Astrocyte of the spinal cord (primary cell): Measurements from ENCODE around the gene YJEFN3.

ENCODE experiments used
- DNase-seq: peaks from one replicate; pipeline ENCODE4 v3.0.0; 2011; ENCODE audit warnings: low read depth, low spot score
- H3K4me3 ChIP-seq: 2 replicates; pipeline ENCODE4 v1.5.1; 2011; ENCODE audit warnings: low read depth, mild to moderate bottlenecking, low read length, moderate library complexity
- in situ Hi-C: cut with HindIII; loops from 2 replicates; pipeline ENCODE4 v1.10.0; 2017; ENCODE audit warnings: low sequenced_read_pairs
- TF ChIP-seq, protein P1 (sequence below): IDR thresholded peaks from 2 replicates; pipeline ENCODE4 v1.5.1; 2012; ENCODE audit warnings: low read depth, mild to moderate bottlenecking, low read length, inconsistent platforms

The YJEFN3 gene

DNA sequence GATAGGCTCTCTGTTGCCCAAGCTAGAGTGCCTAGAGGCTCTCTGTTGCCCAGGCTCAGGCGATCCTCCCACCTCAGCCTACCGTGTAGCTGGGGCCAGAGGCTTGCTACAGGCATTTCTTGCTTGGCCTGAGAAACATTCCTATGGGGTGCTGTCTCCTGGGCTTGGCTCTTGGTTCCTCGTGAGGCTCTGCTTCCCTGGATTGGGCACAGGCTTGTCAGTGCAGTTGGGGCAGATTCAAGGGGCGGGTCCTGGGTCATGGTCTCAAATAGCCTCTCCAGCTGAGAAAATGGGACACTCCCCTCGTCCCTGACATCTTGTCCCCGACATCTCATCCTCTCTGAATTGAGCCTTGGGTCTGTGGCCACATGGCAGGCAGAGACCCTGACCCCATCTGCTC lies 18.3 kb upstream of the YJEFN3 start:
- TF ChIP-seq, protein P1, sequence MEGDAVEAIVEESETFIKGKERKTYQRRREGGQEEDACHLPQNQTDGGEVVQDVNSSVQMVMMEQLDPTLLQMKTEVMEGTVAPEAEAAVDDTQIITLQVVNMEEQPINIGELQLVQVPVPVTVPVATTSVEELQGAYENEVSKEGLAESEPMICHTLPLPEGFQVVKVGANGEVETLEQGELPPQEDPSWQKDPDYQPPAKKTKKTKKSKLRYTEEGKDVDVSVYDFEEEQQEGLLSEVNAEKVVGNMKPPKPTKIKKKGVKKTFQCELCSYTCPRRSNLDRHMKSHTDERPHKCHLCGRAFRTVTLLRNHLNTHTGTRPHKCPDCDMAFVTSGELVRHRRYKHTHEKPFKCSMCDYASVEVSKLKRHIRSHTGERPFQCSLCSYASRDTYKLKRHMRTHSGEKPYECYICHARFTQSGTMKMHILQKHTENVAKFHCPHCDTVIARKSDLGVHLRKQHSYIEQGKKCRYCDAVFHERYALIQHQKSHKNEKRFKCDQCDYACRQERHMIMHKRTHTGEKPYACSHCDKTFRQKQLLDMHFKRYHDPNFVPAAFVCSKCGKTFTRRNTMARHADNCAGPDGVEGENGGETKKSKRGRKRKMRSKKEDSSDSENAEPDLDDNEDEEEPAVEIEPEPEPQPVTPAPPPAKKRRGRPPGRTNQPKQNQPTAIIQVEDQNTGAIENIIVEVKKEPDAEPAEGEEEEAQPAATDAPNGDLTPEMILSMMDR, result no peak
- H3K4me3 ChIP-seq, result no peak overlapping the region
- DNase-seq, result no peak
- in situ Hi-C loops, result no loop called here

DNA sequence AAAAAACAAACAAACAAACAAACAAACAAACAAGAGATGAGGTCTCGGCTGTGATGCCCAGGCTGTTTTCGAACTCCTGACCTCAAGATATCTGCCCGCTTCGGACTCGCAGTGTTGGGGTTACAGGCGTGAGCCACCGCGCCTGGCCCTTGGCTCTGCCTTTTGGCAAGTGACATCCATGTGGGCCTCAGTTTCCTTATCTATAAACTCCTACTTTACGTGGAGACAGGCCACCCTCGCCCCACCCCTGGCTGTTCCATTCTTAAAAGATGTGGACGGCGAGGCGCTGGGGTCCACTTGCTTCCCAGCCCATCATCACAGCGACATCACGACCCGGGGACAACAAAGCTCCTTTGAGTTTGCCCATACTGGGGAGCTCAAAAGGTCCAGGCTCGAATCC lies 15.0 kb upstream of the YJEFN3 start:
- in situ Hi-C loops, result no loop called here
- TF ChIP-seq, protein P1, result no peak
- H3K4me3 ChIP-seq, result no peak overlapping the region

DNA sequence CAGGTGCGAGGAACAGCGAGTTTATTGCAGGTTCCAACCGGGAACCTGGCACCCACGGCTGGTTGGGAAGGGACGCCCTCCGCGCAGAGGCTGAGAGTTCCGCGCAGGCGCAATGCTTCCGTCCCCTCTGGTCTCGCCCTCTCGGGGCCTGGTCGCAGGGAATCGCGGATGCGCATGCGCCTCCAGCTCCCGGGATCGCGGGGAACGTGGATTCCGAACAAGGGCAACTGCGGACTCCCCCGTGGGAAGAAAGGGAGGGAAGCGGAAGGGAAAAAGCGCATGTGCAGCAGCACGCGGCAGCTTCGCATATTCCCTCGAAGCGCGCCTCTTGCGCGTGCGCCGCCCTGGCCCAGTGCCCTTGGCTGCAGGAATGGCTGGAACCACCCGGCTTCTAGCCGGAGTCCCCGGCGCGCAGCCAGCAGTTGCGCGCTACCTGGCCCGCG lies 14.5 kb upstream of the YJEFN3 start:
- in situ Hi-C loops, result no loop called here
- DNase-seq, result peak; percentile 50
- H3K4me3 ChIP-seq, result no peak overlapping the region
- TF ChIP-seq, protein P1, result no peak

More for the DNA sequence above, 15.0 kb upstream of the YJEFN3 start:
- DNase-seq, result no peak

DNA sequence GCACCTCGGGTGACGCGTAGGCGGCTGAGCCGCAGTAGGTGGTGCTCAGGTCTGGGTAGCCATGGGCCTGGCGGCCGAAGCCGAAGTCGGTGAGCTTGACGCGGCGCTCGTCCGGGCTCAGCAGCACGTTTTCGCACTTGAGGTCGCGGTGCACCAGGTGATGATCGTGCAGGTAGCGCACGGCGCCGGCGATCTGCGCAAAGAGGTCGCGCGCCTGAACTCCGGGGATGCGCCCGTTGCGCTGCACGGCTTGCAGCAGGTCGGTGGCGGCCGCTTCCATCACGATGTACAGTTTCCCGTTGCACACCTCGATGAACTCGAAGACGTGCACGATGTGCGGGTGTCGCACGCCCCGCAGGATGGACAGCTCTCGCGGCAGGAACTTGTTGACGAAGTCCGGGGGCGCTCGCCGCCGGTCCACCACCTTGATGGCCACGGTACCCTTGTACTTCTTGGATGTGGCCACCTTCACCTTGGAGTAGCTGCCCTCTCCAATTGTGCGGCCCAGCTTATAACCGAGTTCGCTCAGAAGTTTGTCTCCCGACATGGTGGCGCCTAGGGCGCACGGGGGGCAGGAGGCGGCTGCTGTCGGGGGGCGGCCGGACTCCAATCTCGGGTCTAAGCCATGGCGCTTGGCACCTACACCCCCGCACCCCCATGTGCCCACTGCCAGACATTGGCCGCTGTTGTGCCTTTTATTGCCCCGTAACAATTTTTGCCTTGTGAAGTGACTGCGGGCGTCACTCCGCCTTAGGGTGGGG lies 13.7 kb upstream of the YJEFN3 start, which contains the start of gene TSSK6:
Gene TSSK6 (minus strand): TSS at position 668 of the 761 bp plus-strand sequence. CDS start 121 bp downstream, at position 547.
- in situ Hi-C loops, result no loop called here
- no peak for DNase-seq
- peak within 1 kb of the TSS; percentile 93 for H3K4me3 ChIP-seq
- TF ChIP-seq, protein P1, result no peak

DNA sequence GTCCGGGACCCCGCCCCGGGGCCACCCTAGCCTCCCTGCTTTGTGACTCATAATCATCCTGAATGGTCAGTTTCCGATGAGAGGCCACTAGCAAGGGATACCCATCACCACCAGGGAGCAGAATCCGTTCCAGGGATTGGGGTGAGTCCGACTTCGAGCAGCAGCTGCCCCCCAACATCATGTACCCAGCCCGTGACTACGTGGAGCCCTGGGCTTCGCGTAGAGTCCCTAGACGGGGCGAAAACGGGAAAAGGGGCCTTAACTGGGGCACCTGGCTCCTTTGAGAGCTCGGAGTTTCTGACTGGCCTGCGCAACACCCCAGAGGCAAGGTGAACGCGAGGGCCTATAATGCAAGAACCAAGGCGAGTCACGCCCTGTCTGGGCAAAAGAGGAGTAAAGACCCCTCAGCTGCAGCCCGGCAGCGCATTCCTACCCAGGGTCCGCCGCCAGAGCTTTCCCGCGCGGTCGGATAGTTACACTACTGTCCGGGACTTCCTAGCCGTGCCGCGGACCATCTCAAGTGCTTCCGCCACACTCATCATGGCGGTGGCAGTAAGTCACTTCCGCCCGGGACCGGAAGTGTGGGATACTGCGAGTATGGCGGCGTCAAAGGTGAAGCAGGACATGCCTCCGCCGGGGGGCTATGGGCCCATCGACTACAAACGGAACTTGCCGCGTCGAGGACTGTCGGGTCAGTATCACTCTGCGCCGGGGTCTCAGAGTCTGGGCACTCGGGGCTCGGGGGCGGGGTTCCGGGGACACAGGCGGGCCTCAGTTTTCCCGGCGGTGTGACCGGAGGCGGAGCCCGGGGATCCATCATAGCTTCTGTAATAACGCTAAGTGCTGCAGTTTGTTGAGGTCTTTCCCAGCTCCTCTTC lies 12.8 kb upstream of the YJEFN3 start, which contains the start of gene NDUFA13:
Gene NDUFA13 (plus strand): TSS at position 584 of the 878 bp plus-strand sequence. CDS start 14 bp downstream, at position 598.
- DNase-seq, result peak; percentile 95
- in situ Hi-C loops, result no loop called here
- TF ChIP-seq, protein P1, result peak; percentile 25
- peak within 1 kb of the TSS; percentile 93 for H3K4me3 ChIP-seq

DNA sequence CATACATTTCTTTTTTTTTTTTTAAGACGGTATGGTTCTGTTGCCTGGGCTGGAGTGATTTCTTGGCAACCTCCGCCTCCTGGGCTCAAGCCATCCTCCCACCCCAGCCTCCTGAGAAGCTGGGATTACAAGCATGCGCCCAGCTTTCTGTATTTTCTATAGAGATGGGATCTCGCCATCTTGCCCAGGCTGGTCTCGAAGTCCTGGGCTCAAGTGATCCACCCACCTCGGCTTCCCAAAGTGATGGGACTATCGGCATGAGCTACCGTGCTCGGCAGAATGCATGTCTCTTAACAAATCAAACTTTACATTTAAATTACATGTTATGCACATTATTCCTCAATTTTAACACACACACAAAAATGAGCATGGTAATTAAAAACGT lies 11.5 kb upstream of the YJEFN3 start:
- TF ChIP-seq, protein P1, result no peak
- no peak for DNase-seq
- in situ Hi-C loops, result no loop called here
- peak overlapping the region; percentile 93 for H3K4me3 ChIP-seq
